NCI-H1092 (cell line): ENCODE results near the gene KCTD19.

Experiments used
- DNase-seq: peaks from one replicate; lab custom pipeline; 2025; lab: John Stamatoyannopoulos, UW

Gene KCTD19

GRCh38 chr16:67283039-67283825, 43.3 kb downstream of the KCTD19 start:
- DNase-seq = no peak

- DNase-seq = no peak
These were observed 44.1 kb downstream of the KCTD19 start for GRCh38 chr16:67282447-67282805.

GRCh38 chr16:67281536-67282446, 44.8 kb downstream of the KCTD19 start:
- DNase-seq = no peak

GRCh38 chr16:67280090-67281015, 46.2 kb downstream of the KCTD19 start:
- DNase-seq = no peak

- peak; percentile 65 for DNase-seq
These were observed 47.0 kb downstream of the KCTD19 start, which contains the start of gene PLEKHG4 for GRCh38 chr16:67279296-67280089. TSS of gene PLEKHG4 (plus strand) at chr16:67279532. CDS start at chr16:67280045, 513 bp downstream.

- DNase-seq = no peak
These were observed 47.7 kb downstream of the KCTD19 start for GRCh38 chr16:67278773-67279295.

GRCh38 chr16:67277999-67278772, 48.4 kb downstream of the KCTD19 start:
- DNase-seq = no peak

- DNase-seq = no peak
These were observed 49.1 kb downstream of the KCTD19 start for GRCh38 chr16:67277294-67277998.

- no peak for DNase-seq
These were observed 51.2 kb downstream of the KCTD19 start for GRCh38 chr16:67275321-67275720.

- no peak for DNase-seq
These were observed 55.1 kb downstream of the KCTD19 start for GRCh38 chr16:67271446-67271845.

GRCh38 chr16:67270931-67271338, 55.6 kb downstream of the KCTD19 start:
- DNase-seq = no peak

- DNase-seq = no peak
These were observed 56.8 kb downstream of the KCTD19 start for GRCh38 chr16:67269766-67270165.

- no peak for DNase-seq
These were observed 58.4 kb downstream of the KCTD19 start for GRCh38 chr16:67268136-67268579.

GRCh38 chr16:67265834-67266233, 60.7 kb downstream of the KCTD19 start:
- no peak for DNase-seq

- DNase-seq = no peak
These were observed 61.7 kb downstream of the KCTD19 start for GRCh38 chr16:67264866-67265265.

GRCh38 chr16:67264277-67264676, 62.3 kb downstream of the KCTD19 start:
- DNase-seq = no peak

- no peak for DNase-seq
These were observed 63.3 kb downstream of the KCTD19 start for GRCh38 chr16:67263201-67263600.

- peak; percentile 45 for DNase-seq
These were observed 66.0 kb downstream of the KCTD19 start for GRCh38 chr16:67260426-67261063.

- DNase-seq = no peak
These were observed 66.8 kb downstream of the KCTD19 start for GRCh38 chr16:67259705-67260104.
